ENCODE results near the gene CSNK1G1.

DNA sequence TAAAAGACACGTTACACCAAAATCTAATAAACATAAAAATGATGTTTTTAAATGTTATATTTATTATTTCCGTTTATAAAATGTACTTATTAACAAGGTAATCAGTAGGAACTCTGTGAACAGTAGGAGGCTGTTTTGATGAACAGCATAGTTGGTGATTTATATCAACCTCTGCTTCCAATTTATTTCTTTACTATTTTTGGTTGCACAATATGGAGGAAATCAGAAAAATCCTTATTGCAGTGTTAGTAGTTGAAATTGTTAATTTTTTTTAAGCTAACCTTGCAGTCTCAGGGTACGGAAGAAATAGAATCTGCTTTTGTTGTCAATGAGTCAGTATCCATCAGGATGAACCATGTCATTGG lies 209.5 kb downstream of the CSNK1G1 start:
- TF ChIP-seq, protein P1, sequence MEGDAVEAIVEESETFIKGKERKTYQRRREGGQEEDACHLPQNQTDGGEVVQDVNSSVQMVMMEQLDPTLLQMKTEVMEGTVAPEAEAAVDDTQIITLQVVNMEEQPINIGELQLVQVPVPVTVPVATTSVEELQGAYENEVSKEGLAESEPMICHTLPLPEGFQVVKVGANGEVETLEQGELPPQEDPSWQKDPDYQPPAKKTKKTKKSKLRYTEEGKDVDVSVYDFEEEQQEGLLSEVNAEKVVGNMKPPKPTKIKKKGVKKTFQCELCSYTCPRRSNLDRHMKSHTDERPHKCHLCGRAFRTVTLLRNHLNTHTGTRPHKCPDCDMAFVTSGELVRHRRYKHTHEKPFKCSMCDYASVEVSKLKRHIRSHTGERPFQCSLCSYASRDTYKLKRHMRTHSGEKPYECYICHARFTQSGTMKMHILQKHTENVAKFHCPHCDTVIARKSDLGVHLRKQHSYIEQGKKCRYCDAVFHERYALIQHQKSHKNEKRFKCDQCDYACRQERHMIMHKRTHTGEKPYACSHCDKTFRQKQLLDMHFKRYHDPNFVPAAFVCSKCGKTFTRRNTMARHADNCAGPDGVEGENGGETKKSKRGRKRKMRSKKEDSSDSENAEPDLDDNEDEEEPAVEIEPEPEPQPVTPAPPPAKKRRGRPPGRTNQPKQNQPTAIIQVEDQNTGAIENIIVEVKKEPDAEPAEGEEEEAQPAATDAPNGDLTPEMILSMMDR (IDR thresholded peaks at IDR 0.05) = no peak
- TF ChIP-seq NR3C1 (IDR thresholded peaks at IDR 0.05) (no peak), JUN (IDR thresholded peaks at IDR 0.05) (no peak), POLR2A (IDR thresholded peaks at IDR 0.05; ENCODE audit: low read length) (no peak), PHF8 (IDR thresholded peaks at IDR 0.05; ENCODE audit: borderline replicate concordance, low read depth) (no peak), ESRRA (IDR thresholded peaks at IDR 0.05; ENCODE audit: borderline replicate concordance, low read length) (no peak)
- TF ChIP-seq, protein P2, sequence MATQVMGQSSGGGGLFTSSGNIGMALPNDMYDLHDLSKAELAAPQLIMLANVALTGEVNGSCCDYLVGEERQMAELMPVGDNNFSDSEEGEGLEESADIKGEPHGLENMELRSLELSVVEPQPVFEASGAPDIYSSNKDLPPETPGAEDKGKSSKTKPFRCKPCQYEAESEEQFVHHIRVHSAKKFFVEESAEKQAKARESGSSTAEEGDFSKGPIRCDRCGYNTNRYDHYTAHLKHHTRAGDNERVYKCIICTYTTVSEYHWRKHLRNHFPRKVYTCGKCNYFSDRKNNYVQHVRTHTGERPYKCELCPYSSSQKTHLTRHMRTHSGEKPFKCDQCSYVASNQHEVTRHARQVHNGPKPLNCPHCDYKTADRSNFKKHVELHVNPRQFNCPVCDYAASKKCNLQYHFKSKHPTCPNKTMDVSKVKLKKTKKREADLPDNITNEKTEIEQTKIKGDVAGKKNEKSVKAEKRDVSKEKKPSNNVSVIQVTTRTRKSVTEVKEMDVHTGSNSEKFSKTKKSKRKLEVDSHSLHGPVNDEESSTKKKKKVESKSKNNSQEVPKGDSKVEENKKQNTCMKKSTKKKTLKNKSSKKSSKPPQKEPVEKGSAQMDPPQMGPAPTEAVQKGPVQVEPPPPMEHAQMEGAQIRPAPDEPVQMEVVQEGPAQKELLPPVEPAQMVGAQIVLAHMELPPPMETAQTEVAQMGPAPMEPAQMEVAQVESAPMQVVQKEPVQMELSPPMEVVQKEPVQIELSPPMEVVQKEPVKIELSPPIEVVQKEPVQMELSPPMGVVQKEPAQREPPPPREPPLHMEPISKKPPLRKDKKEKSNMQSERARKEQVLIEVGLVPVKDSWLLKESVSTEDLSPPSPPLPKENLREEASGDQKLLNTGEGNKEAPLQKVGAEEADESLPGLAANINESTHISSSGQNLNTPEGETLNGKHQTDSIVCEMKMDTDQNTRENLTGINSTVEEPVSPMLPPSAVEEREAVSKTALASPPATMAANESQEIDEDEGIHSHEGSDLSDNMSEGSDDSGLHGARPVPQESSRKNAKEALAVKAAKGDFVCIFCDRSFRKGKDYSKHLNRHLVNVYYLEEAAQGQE (IDR thresholded peaks at IDR 0.05) = no peak
- TF ChIP-seq, protein P3, sequence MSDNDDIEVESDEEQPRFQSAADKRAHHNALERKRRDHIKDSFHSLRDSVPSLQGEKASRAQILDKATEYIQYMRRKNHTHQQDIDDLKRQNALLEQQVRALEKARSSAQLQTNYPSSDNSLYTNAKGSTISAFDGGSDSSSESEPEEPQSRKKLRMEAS (IDR thresholded peaks at IDR 0.05) = no peak

Measured in A549 (cell line).